Endodermal cell (in vitro differentiated cells): ENCODE data around the gene CCDC3. TPM values are rescaled to one million over a fixed set of nuclear protein-coding genes. Genes with fewer than 3 reads are reported as not detected.

ENCODE experiments used
- DNase-seq: peaks from one replicate; pipeline ENCODE4 v3.0.0-alpha.2; 2017
- H3K27ac ChIP-seq: 2 replicates; pipeline ENCODE4 v1.5.1; 2013; ENCODE audit warnings: mild to moderate bottlenecking, low read depth, low read length, moderate library complexity
- H3K27me3 ChIP-seq: 2 replicates; pipeline ENCODE4 v1.6.1; 2013; ENCODE audit warnings: mild to moderate bottlenecking, low read length, moderate library complexity; ENCODE audit not compliant: insufficient read depth, control insufficient read depth, poor library complexity, severe bottlenecking
- H3K36me3 ChIP-seq: 2 replicates; pipeline ENCODE4 v1.7.0; 2013; ENCODE audit warnings: mild to moderate bottlenecking, low read length, moderate library complexity; ENCODE audit not compliant: control insufficient read depth, insufficient read depth
- H3K4me1 ChIP-seq: one replicate; pipeline ENCODE4 v1.7.0; 2013; ENCODE audit warnings: low read length; ENCODE audit not compliant: control insufficient read depth, insufficient read depth
- H3K4me3 ChIP-seq: 2 replicates; pipeline ENCODE4 v1.5.1; 2013; ENCODE audit warnings: mild to moderate bottlenecking, low read length, moderate library complexity
- H3K9ac ChIP-seq: 2 replicates; pipeline ENCODE4 v1.6.1; 2013; ENCODE audit warnings: mild to moderate bottlenecking, low read length, moderate library complexity; ENCODE audit not compliant: poor library complexity, severe bottlenecking; ENCODE audit errors: extremely low read depth
- H3K9me3 ChIP-seq: 2 replicates; pipeline ENCODE4 v1.6.1; 2013; ENCODE audit warnings: mild to moderate bottlenecking, low read length, moderate library complexity; ENCODE audit not compliant: control insufficient read depth
- H3K27ac Mint-ChIP-seq: 2 replicates; pipeline ENCODE4 v1.8.0; 2020; ENCODE audit warnings: mixed read lengths
- H3K27me3 Mint-ChIP-seq: 2 replicates; pipeline ENCODE4 v1.8.0; 2021; ENCODE audit warnings: mild to moderate bottlenecking, mixed read lengths; ENCODE audit not compliant: insufficient read depth
- H3K36me3 Mint-ChIP-seq: 2 replicates; pipeline ENCODE4 v1.8.0; 2020; ENCODE audit warnings: low read depth, mixed read lengths
- H3K4me1 Mint-ChIP-seq: 2 replicates; pipeline ENCODE4 v1.8.0; 2020; ENCODE audit warnings: mixed read lengths
- H3K4me3 Mint-ChIP-seq: 2 replicates; pipeline ENCODE4 v1.8.0; 2020; ENCODE audit warnings: mild to moderate bottlenecking, moderate library complexity, mixed read lengths
- H3K9me3 Mint-ChIP-seq: 2 replicates; pipeline ENCODE4 v1.8.0; 2020; ENCODE audit warnings: mild to moderate bottlenecking, mixed read lengths
- WGBS, 2 experiments: methylation state at CpG; one replicate each; pipeline versions ENCODE4 v1.1.5 to v1.1.7; 2013; ENCODE audit warnings: missing lambda C conversion rate in 2 of 2, mixed read lengths in 1 of 2; ENCODE audit not compliant: insufficient coverage in 1 of 2, insufficient read length in 1 of 2; 5-methylcytosine and 5-hydroxymethylcytosine counted together
- total RNA-seq, 2 donors: library from RNA; stranded (reverse); fragmentation: NEBNext Ultra II Directional in 1 of 2; extraction: Animal tissue kit (Norgen Biotek cat#: 25700) in 1 of 2; gene quantifications; 2 replicates in 1 of 2; 3 replicates in 1 of 2; pipeline ENCODE4 v1.2.1, GENCODE V29; 2021
- TF ChIP-seq, protein P1 (sequence below): fragments of 200-600 bp; sonication (generic); conservative IDR thresholded peaks from 2 replicates; pipeline ENCODE4 v1.5.0; 2021; ENCODE audit warnings: antibody characterized with exemption, mild to moderate bottlenecking

The CCDC3 gene
- total RNA-seq, 2 donors from 2014 or later, result 4.6 to 12.3 TPM

DNA sequence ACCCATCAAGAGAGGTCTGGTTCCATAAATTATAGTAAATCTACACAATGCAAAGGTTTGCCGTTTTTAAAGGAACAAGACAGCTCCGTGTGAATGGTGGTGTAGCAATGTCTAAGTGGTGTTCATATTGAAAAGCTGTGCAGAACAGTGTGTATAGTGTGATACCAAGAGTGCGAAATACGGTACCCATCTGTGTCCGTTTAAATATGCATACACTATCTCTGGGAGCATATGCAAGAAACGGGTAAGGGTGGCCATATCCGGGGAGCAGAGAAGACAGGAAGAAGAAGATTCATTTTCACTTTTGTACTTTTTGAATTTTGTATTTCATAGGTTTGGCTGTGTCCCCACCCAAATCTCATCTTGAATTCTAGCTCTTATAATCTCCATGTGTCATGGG lies 102.0 kb downstream of the CCDC3 start:
- Mint-ChIP-seq H3K27me3 (no peaks in the 10 kb centered on the region), H3K36me3 (no peaks in the 10 kb centered on the region), H3K27ac (no peak overlapping the region), H3K9me3 (no peaks in the 10 kb centered on the region), H3K4me3 (no peak overlapping the region), H3K4me1 (peaks cover 3% of the 10 kb centered on the region)
- Histone ChIP-seq H3K36me3 (no peaks in the 10 kb centered on the region), H3K9ac (no peak overlapping the region), H3K4me1 (no peaks in the 10 kb centered on the region), H3K27me3 (no peaks in the 10 kb centered on the region), H3K4me3 (no peak overlapping the region), H3K9me3 (no peaks in the 10 kb centered on the region), H3K27ac (no peak overlapping the region)
- TF ChIP-seq, protein P1, sequence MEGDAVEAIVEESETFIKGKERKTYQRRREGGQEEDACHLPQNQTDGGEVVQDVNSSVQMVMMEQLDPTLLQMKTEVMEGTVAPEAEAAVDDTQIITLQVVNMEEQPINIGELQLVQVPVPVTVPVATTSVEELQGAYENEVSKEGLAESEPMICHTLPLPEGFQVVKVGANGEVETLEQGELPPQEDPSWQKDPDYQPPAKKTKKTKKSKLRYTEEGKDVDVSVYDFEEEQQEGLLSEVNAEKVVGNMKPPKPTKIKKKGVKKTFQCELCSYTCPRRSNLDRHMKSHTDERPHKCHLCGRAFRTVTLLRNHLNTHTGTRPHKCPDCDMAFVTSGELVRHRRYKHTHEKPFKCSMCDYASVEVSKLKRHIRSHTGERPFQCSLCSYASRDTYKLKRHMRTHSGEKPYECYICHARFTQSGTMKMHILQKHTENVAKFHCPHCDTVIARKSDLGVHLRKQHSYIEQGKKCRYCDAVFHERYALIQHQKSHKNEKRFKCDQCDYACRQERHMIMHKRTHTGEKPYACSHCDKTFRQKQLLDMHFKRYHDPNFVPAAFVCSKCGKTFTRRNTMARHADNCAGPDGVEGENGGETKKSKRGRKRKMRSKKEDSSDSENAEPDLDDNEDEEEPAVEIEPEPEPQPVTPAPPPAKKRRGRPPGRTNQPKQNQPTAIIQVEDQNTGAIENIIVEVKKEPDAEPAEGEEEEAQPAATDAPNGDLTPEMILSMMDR, result no peak
- peak; percentile 5 for DNase-seq
- WGBS, 2 experiments, result 93 to 98% methylated on average over 6 to 7 of the region's 7 CpGs

DNA sequence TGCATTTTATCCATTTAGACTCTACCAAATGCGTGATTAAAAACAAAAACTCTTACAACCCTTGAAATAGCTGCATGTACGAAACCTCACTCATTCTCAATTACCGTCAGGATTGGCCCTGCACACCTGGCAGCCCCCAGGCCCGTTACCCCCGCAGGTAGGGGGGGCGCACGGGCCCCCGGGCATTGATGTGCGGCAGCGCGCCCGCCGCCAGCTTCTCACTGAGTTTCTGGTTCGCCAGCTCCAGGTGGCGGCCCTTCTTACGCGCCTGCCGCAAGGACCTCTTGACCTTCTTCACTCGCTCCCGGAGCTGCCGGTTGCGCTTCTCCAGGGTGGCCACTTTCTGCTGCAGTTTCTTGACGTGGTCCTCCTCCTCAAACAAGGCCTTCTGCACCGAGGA lies 103.2 kb downstream of the CCDC3 start:
- H3K9ac ChIP-seq, result no peak overlapping the region
- no peak overlapping the region for H3K27ac Mint-ChIP-seq
- TF ChIP-seq, protein P1, result no peak
- H3K9me3 Mint-ChIP-seq, result peaks cover 2% of the 10 kb centered on the region
- no peak overlapping the region for H3K4me3 Mint-ChIP-seq
- 94 to 99% methylated on average over 22 to 24 of the region's 24 CpGs for WGBS, 2 experiments
- no peaks in the 10 kb centered on the region for H3K36me3 ChIP-seq
- no peak overlapping the region for H3K27ac ChIP-seq
- no peak overlapping the region for H3K4me3 ChIP-seq
- peaks cover 3% of the 10 kb centered on the region for H3K4me1 Mint-ChIP-seq
- no peaks in the 10 kb centered on the region for H3K27me3 ChIP-seq
- H3K36me3 Mint-ChIP-seq, result no peaks in the 10 kb centered on the region
- DNase-seq, result peak; percentile 35
- no peaks in the 10 kb centered on the region for H3K4me1 ChIP-seq
- H3K27me3 Mint-ChIP-seq, result peaks cover 4% of the 10 kb centered on the region
- no peaks in the 10 kb centered on the region for H3K9me3 ChIP-seq

DNA sequence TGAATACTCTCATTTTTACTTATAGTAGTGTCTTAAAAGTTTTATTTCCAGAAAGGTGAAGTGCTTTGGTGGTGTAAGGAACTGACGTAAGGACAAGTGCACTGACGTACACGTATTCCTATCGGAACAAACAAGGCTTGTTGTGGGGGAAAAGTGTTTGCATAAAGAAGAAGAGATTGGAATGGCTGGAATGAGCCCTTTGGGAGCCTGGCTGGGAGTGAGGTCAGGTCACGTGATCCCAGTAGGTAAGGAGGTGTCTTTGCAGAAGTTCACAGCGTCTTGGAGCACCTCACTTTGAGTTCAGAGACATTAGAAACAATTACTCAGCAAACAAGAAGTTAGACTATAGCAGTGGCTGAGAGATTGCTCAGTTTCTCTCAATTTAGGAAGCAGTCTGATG lies 104.2 kb downstream of the CCDC3 start:
- Mint-ChIP-seq H3K27ac (no peak overlapping the region), H3K4me1 (no peaks in the 10 kb centered on the region), H3K36me3 (no peaks in the 10 kb centered on the region), H3K4me3 (no peak overlapping the region), H3K27me3 (peaks cover 6% of the 10 kb centered on the region), H3K9me3 (peaks cover 5% of the 10 kb centered on the region)
- H3K4me3 ChIP-seq, result no peak overlapping the region
- H3K27me3 ChIP-seq, result no peaks in the 10 kb centered on the region
- H3K4me1 ChIP-seq, result no peaks in the 10 kb centered on the region
- TF ChIP-seq, protein P1, result no peak
- peak; percentile 35 for DNase-seq
- WGBS, 2 experiments, result 88 to 92% methylated on average over 6 of the region's 6 CpGs
- no peaks in the 10 kb centered on the region for H3K9me3 ChIP-seq
- H3K36me3 ChIP-seq, result no peaks in the 10 kb centered on the region
- H3K9ac ChIP-seq, result no peak overlapping the region
- no peak overlapping the region for H3K27ac ChIP-seq
